Adrenal gland (tissue), 12 donors: ENCODE measurements around the gene ZNF282. TPM values are rescaled to one million over a fixed set of nuclear protein-coding genes. Genes with fewer than 3 reads are reported as not detected.

Experiments
- DNase-seq, 7 donors: peaks; one replicate each; pipeline ENCODE4 v3.0.0-alpha.2; 2019 to 2020
- H3K27ac ChIP-seq, 5 donors: fragments of 200-600 bp; sonication (generic) in 4 of 5; 1 replicate in 3 of 5; 2 replicates in 2 of 5; pipeline versions ENCODE4 v1.5.1 to v1.8.0; 2016 to 2020; ENCODE audit warnings: mild to moderate bottlenecking in 1 of 5
- H3K27me3 ChIP-seq: fragments of 200-600 bp; 2 replicates; pipeline ENCODE4 v1.8.0; 2021
- H3K36me3 ChIP-seq, 2 donors: fragments of 200-600 bp; replicated peaks in 1 of 2; 1 replicate in 1 of 2; 2 replicates in 1 of 2; pipeline versions ENCODE4 v1.5.1 to v1.8.0; 2018 to 2022
- H3K4me1 ChIP-seq, 2 donors: fragments of 200-600 bp; replicated peaks in 1 of 2; 1 replicate in 1 of 2; 2 replicates in 1 of 2; pipeline versions ENCODE4 v1.5.1 to v1.8.0; 2018 to 2021
- H3K4me3 ChIP-seq, 4 donors: fragments of 200-600 bp; sonication (generic) in 3 of 4; one replicate each; pipeline ENCODE4 v1.5.1; 2016 to 2018
- H3K9me3 ChIP-seq, 3 donors: fragments of 200-600 bp; sonication (generic) in 1 of 3; replicated peaks in 1 of 3; 1 replicate in 2 of 3; 2 replicates in 1 of 3; pipeline versions ENCODE4 v1.5.1 to v1.8.0; 2016 to 2021
- POLR2A ChIP-seq, 2 donors: fragments of 450-650 bp; IDR thresholded peaks; one replicate each; pipeline ENCODE4 v1.6.1; 2017; ENCODE audit warnings: antibody characterized with exemption in 2 of 2, mild to moderate bottlenecking in 2 of 2, moderate library complexity in 1 of 2
- WGBS, 4 donors: extraction: QIAGEN DNeasy Blood & Tissue Kit in 2 of 4; methylation state at CpG; one replicate each; pipeline versions ENCODE4 v1.1.5 to v1.1.7; 2013 to 2017; 5-methylcytosine and 5-hydroxymethylcytosine counted together
- intact Hi-C, 2 donors: fragments of 100-400 bp; cut with DNase I; formaldehyde crosslinking; loops; one replicate each; pipeline versions ENCODE4 v1.14.1 to v1.15.0; 2022 to 2023
- polyA plus RNA-seq, 3 donors: library from polyadenylated mRNA; stranded (reverse); fragments of 200-250 nt in 2 of 3; fragments of 350-450 nt in 1 of 3; fragmentation: Illumina TruSeq in 1 of 3; extraction: RNeasy Lipid Tissue Mini Kit (QIAGEN cat#74804) in 1 of 3; gene quantifications; one replicate each; pipeline ENCODE4 v1.2.3, GENCODE V29; 2013 to 2014
- total RNA-seq, 9 donors: library from RNA; depleted of rRNA in 4 of 9; stranded (reverse); fragments of >200 nt in 4 of 9; fragments of 120-200 nt in 1 of 9; fragmentation: NEBNext Ultra II Directional in 1 of 9; extraction: Animal tissue kit (Norgen Biotek cat#: 25700) in 1 of 9; gene quantifications; one replicate each; pipeline versions ENCODE4 v1.1.0 to v1.2.4, GENCODE V29; 2013 to 2023
- TF ChIP-seq, protein P1 (sequence below), 6 experiments: fragments of 450-650 bp in 4 of 6; fragments of 200-600 bp in 2 of 6; sonication (generic) in 1 of 6; IDR thresholded peaks; 1 replicate in 5 of 6; 2 replicates in 1 of 6; pipeline versions ENCODE4 v1.5.1 to v1.8.0; 2016 to 2021; ENCODE audit warnings: antibody characterized with exemption in 6 of 6, mild to moderate bottlenecking in 2 of 6, moderate library complexity in 1 of 6
- donor health status: healthy with polysubstance abuse.
- donor health status: Bipolar disorder and iron deficiency.
- donor health status: DM: yes; HTN: yes; CAD: no.
- donor health status: DM: no; HTN: no; CAD: no.
- donor health status: DM: no; HTN: no; CAD: no.
- donor health status: DM: yes; HTN: yes; CAD: no.

The ZNF282 gene
- total and polyA plus RNA-seq, 12 donors = 3.6 to 33.8 (median 16.0) TPM

DNA sequence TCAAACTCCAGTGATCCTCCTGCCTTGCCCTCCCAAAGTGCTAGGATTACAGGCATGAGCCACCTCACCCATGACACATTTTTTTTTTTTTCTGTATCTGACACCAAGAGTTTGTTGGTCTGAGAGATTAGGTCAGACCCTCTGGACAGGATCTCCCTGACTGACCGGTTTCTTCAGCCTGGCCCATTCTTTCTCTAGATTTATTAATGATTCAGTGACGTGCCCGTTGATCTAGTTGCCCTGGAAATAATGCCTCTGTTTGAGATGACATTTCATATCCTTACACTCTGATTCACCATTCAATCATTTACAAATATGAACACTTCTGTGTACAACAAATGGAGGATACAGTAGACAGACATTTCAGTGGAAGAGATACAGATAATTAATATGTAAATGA lies 42.7 kb downstream of the ZNF282 start:
- intact Hi-C loops = no loop called here
- Histone ChIP-seq H3K36me3 (no peaks in the 10 kb centered on the region), H3K4me3 (no peak overlapping the region), H3K27ac (no peak overlapping the region), H3K9me3 (no peaks in the 10 kb centered on the region), H3K27me3 (no peaks in the 10 kb centered on the region), H3K4me1 (peaks cover 10 to 27% of the 10 kb centered on the region in 2 donors)
- WGBS, 4 donors = 59 to 68% (median 64%) methylated on average over 3 of the region's 3 CpGs
- DNase-seq = no peak
- TF ChIP-seq POLR2A (IDR thresholded peaks at IDR 0.05) = no peak
- TF ChIP-seq, protein P1, sequence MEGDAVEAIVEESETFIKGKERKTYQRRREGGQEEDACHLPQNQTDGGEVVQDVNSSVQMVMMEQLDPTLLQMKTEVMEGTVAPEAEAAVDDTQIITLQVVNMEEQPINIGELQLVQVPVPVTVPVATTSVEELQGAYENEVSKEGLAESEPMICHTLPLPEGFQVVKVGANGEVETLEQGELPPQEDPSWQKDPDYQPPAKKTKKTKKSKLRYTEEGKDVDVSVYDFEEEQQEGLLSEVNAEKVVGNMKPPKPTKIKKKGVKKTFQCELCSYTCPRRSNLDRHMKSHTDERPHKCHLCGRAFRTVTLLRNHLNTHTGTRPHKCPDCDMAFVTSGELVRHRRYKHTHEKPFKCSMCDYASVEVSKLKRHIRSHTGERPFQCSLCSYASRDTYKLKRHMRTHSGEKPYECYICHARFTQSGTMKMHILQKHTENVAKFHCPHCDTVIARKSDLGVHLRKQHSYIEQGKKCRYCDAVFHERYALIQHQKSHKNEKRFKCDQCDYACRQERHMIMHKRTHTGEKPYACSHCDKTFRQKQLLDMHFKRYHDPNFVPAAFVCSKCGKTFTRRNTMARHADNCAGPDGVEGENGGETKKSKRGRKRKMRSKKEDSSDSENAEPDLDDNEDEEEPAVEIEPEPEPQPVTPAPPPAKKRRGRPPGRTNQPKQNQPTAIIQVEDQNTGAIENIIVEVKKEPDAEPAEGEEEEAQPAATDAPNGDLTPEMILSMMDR (IDR thresholded peaks at IDR 0.05) = no peak

DNA sequence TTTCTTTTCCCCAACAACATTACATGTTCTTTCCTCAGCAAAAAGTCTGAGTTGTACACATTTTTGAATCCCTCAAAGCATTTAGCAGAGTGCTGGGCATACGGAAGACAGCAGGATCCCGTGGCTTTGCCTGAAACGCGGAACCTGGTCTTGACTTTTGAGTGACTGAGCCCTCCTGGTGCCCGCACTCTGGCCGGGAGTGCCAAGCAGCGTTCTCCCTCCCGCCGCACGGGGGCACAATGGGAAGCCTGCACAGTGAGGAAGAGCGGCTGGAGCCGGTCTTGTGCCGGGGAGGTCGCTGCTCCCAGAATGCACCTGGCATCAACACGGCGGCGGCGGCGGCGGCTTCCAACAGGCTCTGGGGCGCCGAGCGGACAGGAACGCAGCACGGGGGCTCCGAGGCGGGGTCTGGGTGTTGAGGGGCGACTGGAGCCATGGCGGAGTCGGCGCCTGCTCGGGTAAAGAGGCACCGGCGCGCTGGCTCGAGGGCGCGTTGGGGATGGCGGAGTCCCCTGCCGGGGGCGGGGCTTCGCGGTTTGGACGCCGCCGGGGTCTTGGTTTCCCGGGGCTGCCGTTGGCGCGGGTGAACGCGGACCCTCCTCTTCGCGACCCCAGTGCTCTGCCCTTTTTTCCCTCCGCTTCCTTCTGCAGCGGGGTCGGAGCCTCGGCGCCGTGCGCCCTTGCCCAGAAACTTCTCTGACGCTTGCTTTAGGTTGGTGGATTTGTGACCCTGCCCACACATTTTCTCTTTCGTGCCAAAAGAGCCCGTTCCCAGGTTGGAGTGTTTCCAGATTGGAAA lies 44.2 kb downstream of the ZNF282 start, which contains the start of gene ZNF212:
TSS of gene ZNF212 (plus strand) at position 307 of the 799 bp plus-strand sequence. CDS start at position 435, 128 bp downstream.
- Histone ChIP-seq H3K4me3 (peak within 1 kb of the TSS; percentile 35 to 93 (median 66)), H3K4me1 (peaks cover 10 to 32% of the 10 kb centered on the region in 2 donors), H3K9me3 (no peaks in the 10 kb centered on the region), H3K27me3 (no peaks in the 10 kb centered on the region), H3K27ac (peak within 1 kb of the TSS in 3 of 5 donors; percentile 60 to 71 (median 69)), H3K36me3 (no peaks in the 10 kb centered on the region)
- DNase-seq = peak; percentile 88 to 94 (median 92)
- 0 to 1% (median 0%) methylated on average over 22 to 64 of the region's 64 CpGs for WGBS, 4 donors
- peak in 1 of 2 donors; percentile 63 for TF ChIP-seq POLR2A (IDR thresholded peaks at IDR 0.05)
- TF ChIP-seq, protein P1 (IDR thresholded peaks at IDR 0.05) = peak; percentile 72 to 88 (median 80)
- intact Hi-C loops = no loop called here

DNA sequence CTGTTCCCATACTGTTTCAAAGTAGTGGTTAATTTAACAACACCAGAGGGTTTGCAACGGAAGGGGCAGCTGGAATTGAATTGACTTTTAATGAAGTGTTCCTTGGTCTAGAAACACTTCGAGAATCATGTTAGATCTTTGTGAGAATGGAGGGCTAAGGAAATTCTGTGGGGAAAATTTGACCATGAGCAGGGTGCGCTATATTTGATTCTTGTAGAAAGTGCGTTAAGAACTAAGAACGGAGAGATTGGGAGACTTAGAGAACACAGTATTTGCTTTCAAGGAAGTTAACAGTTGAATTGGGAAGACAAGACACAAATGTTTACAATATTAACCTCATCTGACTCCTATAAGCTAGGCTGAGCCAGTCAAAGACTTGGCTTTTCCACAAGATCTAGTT lies 45.3 kb downstream of the ZNF282 start:
- Histone ChIP-seq H3K4me1 (peaks cover 10 to 32% of the 10 kb centered on the region in 2 donors), H3K27ac (peak overlapping the region in 1 of 5 donors; percentile 71), H3K4me3 (peak overlapping the region in 1 of 4 donors; percentile 77), H3K27me3 (no peaks in the 10 kb centered on the region), H3K9me3 (no peaks in the 10 kb centered on the region), H3K36me3 (no peaks in the 10 kb centered on the region)
- no peak for DNase-seq
- TF ChIP-seq, protein P1 (IDR thresholded peaks at IDR 0.05) = no peak
- intact Hi-C loops = no loop called here
- WGBS, 4 donors = 61 to 71% (median 69%) methylated on average over 5 of the region's 5 CpGs

DNA sequence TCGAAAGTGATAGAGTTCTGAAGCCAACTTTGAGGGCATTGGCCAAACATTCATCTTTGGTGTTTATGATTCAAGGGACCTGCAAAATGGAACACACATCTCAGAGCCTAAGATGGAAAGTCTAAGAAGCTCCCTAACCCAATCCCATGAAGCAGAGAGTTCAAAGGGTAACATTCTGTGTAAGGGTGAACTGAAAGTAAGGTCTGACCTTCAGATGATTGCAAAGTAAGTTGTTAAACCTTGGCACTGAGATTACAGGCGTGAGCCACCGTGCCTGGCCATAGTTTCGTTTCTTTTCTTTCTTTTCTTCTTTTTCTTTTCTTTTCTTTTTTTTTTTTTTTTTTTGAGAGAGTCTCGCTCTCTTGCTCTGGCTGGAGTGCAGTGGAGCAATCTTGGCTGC lies 46.4 kb downstream of the ZNF282 start:
- Histone ChIP-seq H3K27me3 (no peaks in the 10 kb centered on the region), H3K27ac (peak overlapping the region in 4 of 5 donors; percentile 10 to 52 (median 30)), H3K9me3 (no peaks in the 10 kb centered on the region), H3K4me1 (peaks cover 10 to 32% of the 10 kb centered on the region in 2 donors), H3K4me3 (no peak overlapping the region), H3K36me3 (no peaks in the 10 kb centered on the region)
- DNase-seq = peak in 2 of 7 donors; percentile 25 to 39
- WGBS, 4 donors = 54 to 67% (median 58%) methylated on average over 5 of the region's 5 CpGs
- TF ChIP-seq POLR2A (IDR thresholded peaks at IDR 0.05) = no peak
- TF ChIP-seq, protein P1 (IDR thresholded peaks at IDR 0.05) = no peak
- intact Hi-C loops = no loop called here
